Measurements from ENCODE around the gene COL18A1.

COL18A1 gene

GRCh38 chr21:45509566-45510465 is 104.9 kb downstream of the COL18A1 start:
- DNase-seq = no peak

GRCh38 chr21:45510466-45510955 is 105.5 kb downstream of the COL18A1 start:
- DNase-seq = no peak

GRCh38 chr21:45511007-45511406 is 106.0 kb downstream of the COL18A1 start:
- DNase-seq = no peak

- DNase-seq = no peak
These were observed 106.9 kb downstream of the COL18A1 start for GRCh38 chr21:45511661-45512431.

GRCh38 chr21:45512626-45513002 is 107.6 kb downstream of the COL18A1 start:
- no peak for DNase-seq

GRCh38 chr21:45513003-45513717 is 108.2 kb downstream of the COL18A1 start:
- no peak for DNase-seq

- DNase-seq = no peak
These were observed 108.9 kb downstream of the COL18A1 start for GRCh38 chr21:45513741-45514310.

GRCh38 chr21:45514311-45515021 is 109.5 kb downstream of the COL18A1 start:
- no peak for DNase-seq

- no peak for DNase-seq
These were observed 110.5 kb downstream of the COL18A1 start for GRCh38 chr21:45515241-45516061.

- DNase-seq = no peak
These were observed 111.2 kb downstream of the COL18A1 start for GRCh38 chr21:45516071-45516670.

- DNase-seq = no peak
These were observed 111.7 kb downstream of the COL18A1 start for GRCh38 chr21:45516671-45517151.

- no peak for DNase-seq
These were observed 112.5 kb downstream of the COL18A1 start for GRCh38 chr21:45517249-45518065.

GRCh38 chr21:45518742-45519141 is 113.8 kb downstream of the COL18A1 start:
- DNase-seq = no peak

GRCh38 chr21:45519182-45519581 is 114.2 kb downstream of the COL18A1 start:
- DNase-seq = no peak

- DNase-seq = no peak
These were observed 116.3 kb downstream of the COL18A1 start for GRCh38 chr21:45521241-45521640.

- no peak for DNase-seq
These were observed 117.4 kb downstream of the COL18A1 start for GRCh38 chr21:45522381-45522780.

- no peak for DNase-seq
These were observed 118.0 kb downstream of the COL18A1 start for GRCh38 chr21:45522986-45523385.

- no peak for DNase-seq
These were observed 118.6 kb downstream of the COL18A1 start for GRCh38 chr21:45523411-45524101.

GRCh38 chr21:45524756-45525152 is 119.8 kb downstream of the COL18A1 start:
- DNase-seq = no peak
